ENCODE data around the gene FANCG. TPM values are rescaled to one million over a fixed set of nuclear protein-coding genes. Genes with fewer than 3 reads are reported as not detected.

Gene FANCG
- total and polyA plus RNA-seq, 3 experiments from 2014 or later, result 10.0 to 95.4 (median 90.6) TPM

DNA sequence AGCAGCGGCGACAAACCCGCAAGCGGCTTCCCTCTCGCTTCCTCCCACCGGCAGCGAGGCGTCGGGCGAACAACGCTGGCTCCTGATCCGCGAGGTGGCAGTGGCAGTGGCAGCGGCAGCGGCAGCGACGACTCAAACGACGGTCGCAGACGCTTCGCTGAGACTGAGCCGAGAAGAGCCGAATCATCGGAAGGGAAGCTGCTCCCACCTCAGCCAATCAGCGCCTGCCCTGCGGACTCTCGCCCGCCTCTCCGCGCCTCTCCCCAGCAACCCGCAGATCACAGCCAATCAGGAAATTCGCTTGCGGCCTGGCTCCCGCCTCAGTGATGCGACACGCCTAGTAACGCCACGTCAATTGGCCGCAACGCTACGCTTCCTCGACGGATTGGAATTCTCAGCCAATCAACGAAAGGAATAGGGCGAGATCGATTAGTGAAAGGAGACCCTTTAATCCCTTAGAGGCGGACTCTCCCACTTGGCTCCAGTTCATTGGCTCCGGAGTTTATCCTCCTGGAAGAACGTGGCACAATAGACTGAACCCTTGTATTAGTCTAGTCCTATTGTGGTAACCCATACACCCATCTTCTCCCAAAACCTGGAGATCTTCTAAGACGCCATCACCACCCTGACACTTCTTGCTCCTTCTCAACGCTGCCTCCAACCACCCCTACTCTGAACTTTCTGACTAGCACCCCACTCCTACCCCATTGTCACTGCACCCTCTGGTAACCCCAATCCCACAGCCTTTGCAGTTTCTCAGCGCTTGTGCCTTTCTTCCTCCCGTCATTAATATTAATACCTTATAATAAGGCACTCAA, 7.1 kb downstream of the FANCG start, which contains the start of gene VCP:
VCP (minus strand) TSS at position 165 of the 818 bp plus-strand sequence. CDS start 272 bp downstream, outside the sequence.
- ChIA-PET POLR2A (interaction anchor here (0.6 to 1.8 kb wide), 12 partner anchors 8 to 676 kb away, joined by 3 to 11 read pairs (median 6); partner anchors contain the start of genes ATOSB, CREB3, DNAJB5 and PIGO), CTCF (interaction anchor here (0.7 to 2.7 kb wide), 7 partner anchors 8 to 44 kb away, joined by 4 to 16 read pairs (median 8); partner anchors contain the start of genes ATOSB, FANCG and PIGO)
- Histone ChIP-seq H3K4me1 (ENCODE audit: insufficient read depth, low read length) (peaks cover 37% of the 10 kb centered on the region), H3K9me3 (ENCODE audit: low read length) (no peaks in the 10 kb centered on the region), H3K27me3 (ENCODE audit: insufficient read depth, low read length, poor library complexity, severe bottlenecking) (no peaks in the 10 kb centered on the region), H3K27ac (ENCODE audit: low read depth, low read length) (peak within 1 kb of the TSS; percentile 93), H3K4me3 (ENCODE audit: low read length) (peak within 1 kb of the TSS; percentile 82), H3K36me3 (ENCODE audit: insufficient read depth, low read length) (peaks cover 14% of the 10 kb centered on the region)
- Mint-ChIP-seq H3K4me1 (peaks cover 43 to 55% (median 51%) of the 10 kb centered on the region in 3 donors), H3K4me3 (peak within 1 kb of the TSS; percentile 85 to 95 (median 90)), H3K36me3 (peaks cover 0 to 54% (median 9%) of the 10 kb centered on the region in 3 donors), H3K9me3 (no peaks in the 10 kb centered on the region), H3K27me3 (no peaks in the 10 kb centered on the region), H3K27ac (peak within 1 kb of the TSS; percentile 85 to 99 (median 96))
- DNase-seq, result peak; percentile 95 to 99 (median 98)

DNA sequence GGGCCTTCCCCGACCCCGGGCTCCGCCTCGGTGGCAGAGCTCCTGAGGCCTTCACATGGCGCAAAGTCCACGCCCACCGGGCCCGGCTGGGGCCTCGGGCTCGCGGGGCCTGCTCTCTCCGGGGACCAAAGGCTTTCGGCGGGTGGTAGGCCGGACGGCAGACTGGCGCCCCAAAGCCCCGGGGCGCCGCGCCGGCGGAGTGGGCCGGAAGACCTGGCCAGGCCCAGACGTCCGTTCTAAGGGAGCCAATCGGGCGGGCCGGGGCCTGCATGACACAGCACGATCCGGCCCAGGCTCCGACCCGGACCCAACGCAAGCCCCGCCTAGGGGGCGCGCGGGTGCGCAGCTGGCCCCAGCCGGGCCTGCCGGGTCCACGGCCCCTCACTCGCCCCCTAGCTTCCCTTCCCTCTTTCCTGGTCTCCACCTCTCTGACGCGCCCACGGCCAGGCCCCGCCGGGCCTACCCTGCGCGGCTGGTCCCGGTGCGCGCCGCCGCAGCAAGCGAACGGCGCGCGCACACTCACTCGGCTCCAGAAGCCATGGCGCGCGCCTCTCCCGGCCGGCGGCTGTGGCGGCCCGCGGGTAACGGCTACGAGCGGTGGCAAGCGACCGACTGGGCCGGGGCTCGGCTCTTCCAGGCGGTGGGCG, 7.8 kb downstream of the FANCG start:
- Mint-ChIP-seq H3K9me3 (no peaks in the 10 kb centered on the region), H3K27me3 (no peaks in the 10 kb centered on the region), H3K36me3 (peaks cover 4 to 61% (median 15%) of the 10 kb centered on the region in 3 donors), H3K27ac (peak overlapping the region; percentile 85 to 99 (median 96)), H3K4me1 (peaks cover 50 to 58% (median 57%) of the 10 kb centered on the region in 3 donors), H3K4me3 (peak overlapping the region; percentile 85 to 95 (median 90))
- H3K9me3 ChIP-seq (ENCODE audit: low read length), result no peaks in the 10 kb centered on the region
- H3K27ac ChIP-seq (ENCODE audit: low read depth, low read length), result peak overlapping the region; percentile 93
- DNase-seq, result peak; percentile 67 to 82 (median 76)
- peaks cover 39% of the 10 kb centered on the region for H3K4me1 ChIP-seq (ENCODE audit: insufficient read depth, low read length)
- ChIA-PET POLR2A (interaction anchor here (0.6 to 2.1 kb wide), 15 partner anchors 8 to 677 kb away, joined by 3 to 31 read pairs (median 6); partner anchors contain the start of genes ATOSB, CREB3, DNAJB5 and FANCG), CTCF (interaction anchor here (0.7 to 2.7 kb wide), 12 partner anchors 8 to 172 kb away, joined by 3 to 16 read pairs (median 5); partner anchors contain the start of genes ATOSB, FANCG and PIGO)
- peaks cover 21% of the 10 kb centered on the region for H3K36me3 ChIP-seq (ENCODE audit: insufficient read depth, low read length)
- peak overlapping the region; percentile 82 for H3K4me3 ChIP-seq (ENCODE audit: low read length)
- no peaks in the 10 kb centered on the region for H3K27me3 ChIP-seq (ENCODE audit: insufficient read depth, low read length, poor library complexity, severe bottlenecking)

DNA sequence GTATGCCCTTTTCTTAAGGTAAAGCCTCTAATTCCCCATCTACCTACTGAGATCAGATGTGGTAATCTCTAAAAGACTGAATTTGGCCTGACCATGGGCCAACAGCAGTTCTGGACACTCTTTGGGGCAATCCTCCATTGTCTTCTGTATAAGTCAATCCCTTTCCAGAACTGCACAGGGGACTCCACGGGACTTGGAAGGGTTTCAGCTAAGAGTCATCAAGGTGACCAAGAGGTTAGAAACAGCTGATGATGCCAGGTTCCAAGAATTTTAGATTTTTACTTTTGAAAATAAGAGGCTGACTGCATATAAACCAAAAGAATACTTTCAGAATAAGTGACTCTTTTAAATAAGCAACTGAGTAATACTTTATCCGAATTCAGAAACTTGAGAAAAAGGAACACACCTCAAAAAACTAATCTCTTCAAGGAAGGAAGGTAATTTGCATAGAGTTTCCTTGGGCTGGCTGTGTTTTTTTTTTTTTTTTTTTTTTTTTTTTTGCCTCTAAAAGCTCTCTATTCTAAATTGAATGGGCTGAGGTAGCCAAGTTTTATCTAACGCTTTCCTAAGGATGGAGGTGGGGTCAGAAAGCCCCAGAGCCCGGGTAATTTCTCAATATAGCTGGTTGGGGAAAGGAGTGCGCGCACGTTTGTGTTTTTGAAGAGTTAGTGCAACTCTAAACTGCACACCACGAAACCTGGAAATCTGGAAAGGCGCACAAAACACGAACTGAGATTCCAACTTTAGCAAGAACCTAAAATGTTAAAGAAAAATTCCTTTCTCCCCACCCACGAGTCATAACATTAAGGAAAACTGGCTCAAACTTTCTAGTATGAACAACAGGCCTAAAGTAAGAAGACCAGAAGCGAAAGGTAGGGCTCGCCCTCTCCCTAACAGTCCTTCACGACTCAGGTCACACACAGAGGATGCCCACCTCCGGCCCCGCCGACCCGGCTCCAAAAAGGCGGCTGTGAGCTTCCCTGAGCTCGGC, 8.6 kb downstream of the FANCG start:
- peaks cover 55 to 63% (median 61%) of the 10 kb centered on the region in 3 donors for H3K4me1 Mint-ChIP-seq
- no peaks in the 10 kb centered on the region for H3K27me3 Mint-ChIP-seq
- POLR2A ChIA-PET, result interaction anchor here (0.6 to 2.1 kb wide), 10 partner anchors 9 to 86 kb away, joined by 3 to 31 read pairs (median 6); partner anchors contain the start of genes ATOSB, DNAJB5 and FANCG

DNA sequence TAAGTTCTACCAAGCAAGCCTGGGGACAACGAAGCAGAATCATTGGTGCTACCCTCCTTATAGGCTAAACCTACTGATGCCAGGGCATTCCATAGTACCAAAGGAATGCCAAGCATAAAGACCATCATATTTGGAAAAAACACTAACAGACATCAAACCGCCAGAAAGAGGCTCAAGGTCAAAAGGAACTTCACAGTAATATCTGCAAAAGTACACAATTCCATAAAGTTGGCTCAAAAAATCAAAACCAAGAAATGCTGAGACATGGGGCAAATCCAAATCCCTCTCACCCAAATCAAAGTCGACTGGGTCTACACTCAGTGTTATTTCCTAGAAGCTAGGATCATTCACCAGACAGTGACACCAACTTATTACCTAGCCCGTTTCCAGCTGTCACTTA, 10.7 kb downstream of the FANCG start:
- Histone ChIP-seq H3K27ac (ENCODE audit: low read depth, low read length) (no peak overlapping the region), H3K27me3 (ENCODE audit: insufficient read depth, low read length, poor library complexity, severe bottlenecking) (no peaks in the 10 kb centered on the region), H3K36me3 (ENCODE audit: insufficient read depth, low read length) (peaks cover 41% of the 10 kb centered on the region), H3K4me1 (ENCODE audit: insufficient read depth, low read length) (peaks cover 39% of the 10 kb centered on the region), H3K4me3 (ENCODE audit: low read length) (no peak overlapping the region), H3K9me3 (ENCODE audit: low read length) (no peaks in the 10 kb centered on the region)
- no peak for DNase-seq
- CTCF ChIA-PET, result interaction anchor here (1.1 to 2.1 kb wide), 2 partner anchors 27 to 34 kb away, joined by 3 to 5 read pairs; partner anchors contain the start of gene PIGO
- H3K27ac Mint-ChIP-seq, result peak overlapping the region; percentile 17 to 89 (median 68)
- H3K36me3 Mint-ChIP-seq, result peaks cover 16 to 67% (median 24%) of the 10 kb centered on the region in 3 donors
- POLR2A ChIA-PET, result interaction anchor here (0.6 kb wide), 2 partner anchors 10 to 94 kb away, joined by 4 to 6 read pairs; no protein-coding TSS in a partner anchor
- H3K9me3 Mint-ChIP-seq, result no peaks in the 10 kb centered on the region
- peaks cover 55 to 69% (median 68%) of the 10 kb centered on the region in 3 donors for H3K4me1 Mint-ChIP-seq
- peak overlapping the region; percentile 48 to 91 (median 74) for H3K4me3 Mint-ChIP-seq
- H3K27me3 Mint-ChIP-seq, result no peaks in the 10 kb centered on the region

More for the DNA sequence above, 8.6 kb downstream of the FANCG start:
- peak overlapping the region; percentile 85 to 98 (median 96) for H3K27ac Mint-ChIP-seq
- no peaks in the 10 kb centered on the region for H3K9me3 ChIP-seq (ENCODE audit: low read length)
- peak overlapping the region; percentile 85 to 95 (median 90) for H3K4me3 Mint-ChIP-seq
- DNase-seq, result no peak
- CTCF ChIA-PET, result interaction anchor here (1.0 to 2.7 kb wide), 10 partner anchors 9 to 172 kb away, joined by 3 to 16 read pairs (median 6); partner anchors contain the start of genes ATOSB, FANCG and PIGO
- no peaks in the 10 kb centered on the region for H3K27me3 ChIP-seq (ENCODE audit: insufficient read depth, low read length, poor library complexity, severe bottlenecking)
- H3K27ac ChIP-seq (ENCODE audit: low read depth, low read length), result peak overlapping the region; percentile 93
- H3K4me3 ChIP-seq (ENCODE audit: low read length), result peak overlapping the region; percentile 82
- peaks cover 9 to 64% (median 19%) of the 10 kb centered on the region in 3 donors for H3K36me3 Mint-ChIP-seq
- no peaks in the 10 kb centered on the region for H3K9me3 Mint-ChIP-seq
- H3K36me3 ChIP-seq (ENCODE audit: insufficient read depth, low read length), result peaks cover 22% of the 10 kb centered on the region
- peaks cover 39% of the 10 kb centered on the region for H3K4me1 ChIP-seq (ENCODE audit: insufficient read depth, low read length)

DNA sequence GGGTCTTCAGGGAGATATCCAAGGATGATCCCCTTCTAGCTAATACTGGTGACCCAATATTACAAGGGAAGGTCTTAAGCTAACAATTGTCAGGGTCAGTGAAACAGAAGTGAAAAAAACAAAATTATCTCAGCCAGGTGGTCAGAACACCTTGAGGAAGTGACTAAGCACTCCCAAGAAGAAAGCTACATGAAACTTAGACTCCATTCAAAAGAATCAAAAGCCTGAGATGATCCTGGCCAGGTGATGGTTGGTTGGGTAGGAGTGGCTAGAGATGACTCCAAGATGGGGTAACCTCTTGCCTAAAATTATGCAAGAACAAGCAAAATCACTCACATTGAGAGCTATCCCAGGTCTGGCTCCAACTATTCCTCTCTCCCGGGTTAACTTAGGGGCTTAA, 12.7 kb downstream of the FANCG start:
- no peak for DNase-seq
- Mint-ChIP-seq H3K27me3 (no peaks in the 10 kb centered on the region), H3K4me3 (no peak overlapping the region), H3K36me3 (peaks cover 23 to 79% (median 33%) of the 10 kb centered on the region in 3 donors), H3K9me3 (no peaks in the 10 kb centered on the region), H3K27ac (peak overlapping the region in 5 of 8 donors; percentile 19 to 79 (median 49)), H3K4me1 (peaks cover 50 to 59% (median 57%) of the 10 kb centered on the region in 3 donors)
- ChIA-PET CTCF (interaction anchor here (1.3 to 2.1 kb wide), 2 partner anchors 29 to 50 kb away, joined by 4 to 5 read pairs; partner anchors contain the start of gene PIGO), POLR2A (interaction anchor here (0.6 kb wide), 1 partner anchor 163 kb away, joined by 3 read pairs; no protein-coding TSS in a partner anchor)
- H3K27me3 ChIP-seq (ENCODE audit: insufficient read depth, low read length, poor library complexity, severe bottlenecking), result no peaks in the 10 kb centered on the region
- H3K36me3 ChIP-seq (ENCODE audit: insufficient read depth, low read length), result peaks cover 61% of the 10 kb centered on the region
- H3K4me3 ChIP-seq (ENCODE audit: low read length), result no peak overlapping the region
- H3K4me1 ChIP-seq (ENCODE audit: insufficient read depth, low read length), result peaks cover 35% of the 10 kb centered on the region
- H3K27ac ChIP-seq (ENCODE audit: low read depth, low read length), result no peak overlapping the region
- no peaks in the 10 kb centered on the region for H3K9me3 ChIP-seq (ENCODE audit: low read length)

DNA sequence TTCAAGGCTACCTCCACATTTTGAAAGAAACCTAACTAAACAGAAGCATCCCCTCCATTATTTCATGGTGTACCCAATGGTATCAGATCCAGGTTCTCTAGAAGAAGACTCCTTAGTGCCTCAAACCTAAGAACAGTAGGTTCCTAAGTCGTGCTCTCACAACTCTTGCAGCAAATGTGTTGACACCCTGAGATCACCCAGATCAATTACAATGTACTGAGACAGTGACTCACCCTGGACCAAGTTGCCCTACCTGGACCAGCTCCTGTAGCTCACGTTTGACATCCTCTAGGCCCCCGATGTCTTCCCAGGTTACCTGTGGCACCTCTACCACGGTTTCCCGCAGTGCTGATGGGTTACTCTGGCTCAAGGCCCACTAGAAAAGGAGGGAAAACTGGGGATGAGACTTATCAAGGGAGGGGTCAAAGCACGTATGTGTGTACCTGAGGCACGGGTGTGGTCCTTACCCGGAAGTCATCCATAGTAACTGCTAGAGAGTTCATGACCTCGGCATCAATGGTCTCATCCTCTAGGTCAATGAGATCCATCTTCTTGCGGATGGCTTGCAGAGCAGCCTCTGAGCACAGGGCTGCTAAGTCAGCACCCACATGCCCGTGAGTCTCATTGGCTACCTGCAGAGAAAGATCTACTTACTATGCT, 19.1 kb downstream of the FANCG start:
- Histone ChIP-seq H3K9me3 (ENCODE audit: low read length) (no peaks in the 10 kb centered on the region), H3K27ac (ENCODE audit: low read depth, low read length) (no peak overlapping the region), H3K4me3 (ENCODE audit: low read length) (no peak overlapping the region), H3K27me3 (ENCODE audit: insufficient read depth, low read length, poor library complexity, severe bottlenecking) (no peaks in the 10 kb centered on the region), H3K36me3 (ENCODE audit: insufficient read depth, low read length) (peaks cover 95% of the 10 kb centered on the region), H3K4me1 (ENCODE audit: insufficient read depth, low read length) (no peaks in the 10 kb centered on the region)
- Mint-ChIP-seq H3K36me3 (peaks cover 30 to 97% (median 57%) of the 10 kb centered on the region in 3 donors), H3K27ac (no peak overlapping the region), H3K4me3 (no peak overlapping the region), H3K9me3 (no peaks in the 10 kb centered on the region), H3K4me1 (peaks cover 2 to 8% (median 5%) of the 10 kb centered on the region in 3 donors), H3K27me3 (no peaks in the 10 kb centered on the region)
- no peak for DNase-seq
- POLR2A ChIA-PET, result no interaction called here
- CTCF ChIA-PET, result no interaction called here
